ENCODE data around the gene CEP170.
"Not testable (repeated sequence)": the region's sequence is repeated elsewhere in the genome, so short reads cannot be mapped to it uniquely, and the experiment has no call there.

The CEP170 gene

GRCh38 chr1:243150906-243151305 is 104.2 kb downstream of the CEP170 start:
- DNase-seq = not testable (repeated sequence)

DNA sequence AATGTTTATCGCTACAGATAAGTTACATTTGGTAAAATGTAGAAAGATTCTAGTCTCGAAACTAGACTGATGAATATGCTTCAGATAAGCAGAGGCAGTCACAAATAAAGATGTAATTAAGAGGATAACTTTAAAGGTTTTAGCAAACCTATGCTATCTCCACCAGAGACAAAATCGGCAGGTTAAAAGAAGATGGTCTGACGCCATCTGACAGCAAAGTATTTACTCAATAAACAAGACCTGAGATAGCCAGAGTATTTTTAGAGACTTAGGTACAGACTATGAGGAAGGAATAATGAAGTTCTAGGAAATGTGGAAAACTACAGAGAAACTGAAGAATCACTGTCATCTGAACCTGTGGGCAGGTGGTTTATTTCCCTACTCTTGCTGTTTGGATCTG is 106.0 kb downstream of the CEP170 start:
- not testable (repeated sequence) for DNase-seq

GRCh38 chr1:243147351-243147750 is 107.7 kb downstream of the CEP170 start:
- DNase-seq = not testable (repeated sequence)

DNA sequence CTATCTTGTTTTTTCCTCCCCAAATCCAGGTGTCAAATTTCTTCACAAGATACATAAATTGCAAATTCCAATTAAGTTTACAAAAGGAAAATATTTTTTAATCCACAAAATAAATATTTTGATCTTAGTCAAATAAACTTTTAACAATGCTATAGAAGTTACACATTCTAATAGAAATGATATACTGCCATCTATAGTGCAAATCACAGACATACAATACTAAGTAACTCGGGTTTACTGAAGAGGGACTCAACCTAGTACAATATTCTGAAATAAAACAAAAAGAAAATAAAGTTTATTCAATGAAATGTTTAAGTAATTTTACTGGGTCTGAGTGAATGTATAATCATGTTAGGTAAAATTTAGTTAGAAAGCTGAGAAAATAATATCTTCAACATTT is 114.6 kb downstream of the CEP170 start:
- DNase-seq = not testable (repeated sequence)

- peak; percentile 10 for DNase-seq
Observed at GRCh38 chr1:243122876-243123409, 132.1 kb downstream of the CEP170 start.

DNA sequence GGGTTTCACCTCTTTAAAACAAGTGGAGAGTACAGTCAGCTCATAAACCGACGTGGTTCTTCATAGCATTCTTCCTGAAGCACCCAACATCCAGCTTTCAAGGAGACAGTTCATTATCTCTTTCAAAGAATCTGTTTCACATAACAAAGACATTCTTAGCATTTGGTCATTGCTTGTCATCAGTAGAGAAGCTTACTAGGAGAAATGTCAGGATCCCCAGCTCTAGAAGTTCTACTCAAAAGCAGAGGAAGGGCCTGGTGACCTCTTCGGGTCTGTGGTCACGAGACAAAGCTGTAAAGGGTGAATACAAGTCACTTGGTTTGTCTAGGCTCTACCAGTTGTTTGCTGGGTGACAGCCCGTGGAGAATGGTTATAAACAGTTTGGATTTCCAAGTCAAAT is 133.1 kb downstream of the CEP170 start:
- not testable (repeated sequence) for DNase-seq

DNA sequence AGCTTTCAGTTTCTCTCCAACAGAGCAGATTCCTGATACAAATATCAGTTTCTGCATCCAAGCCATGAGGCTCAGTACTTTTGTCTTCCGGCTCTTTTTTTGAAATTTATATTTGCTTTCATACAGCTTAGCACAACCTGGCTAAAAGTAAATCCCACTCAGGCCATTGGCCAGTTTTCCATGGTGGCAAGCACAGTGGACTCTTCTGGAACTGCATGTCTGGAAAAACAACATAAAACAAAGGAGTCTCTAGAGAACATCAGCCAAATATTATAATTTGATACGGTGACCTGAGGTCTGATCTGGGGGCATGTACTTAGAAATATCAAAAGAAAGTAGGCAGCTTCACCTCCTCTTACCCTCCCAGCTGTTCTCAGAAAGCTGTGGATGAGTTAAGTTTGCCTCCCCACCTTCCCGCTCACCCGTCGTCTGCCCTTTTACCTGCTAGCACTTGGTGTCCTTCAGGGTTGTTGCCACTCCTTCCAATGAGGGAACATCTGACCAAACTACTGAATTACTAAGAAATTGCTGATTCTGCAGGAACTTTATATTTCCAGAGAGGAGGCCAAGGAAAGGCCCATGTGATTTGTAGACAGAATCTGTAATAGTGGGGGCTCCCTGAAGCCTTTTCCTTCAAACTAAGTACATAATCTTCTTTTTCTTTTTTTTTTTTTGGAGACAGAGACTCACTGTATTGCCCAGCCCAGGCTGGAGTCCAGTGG is 136.3 kb downstream of the CEP170 start:
- not testable (repeated sequence) for DNase-seq

GRCh38 chr1:243116187-243116586 is 138.9 kb downstream of the CEP170 start:
- not testable (repeated sequence) for DNase-seq

DNA sequence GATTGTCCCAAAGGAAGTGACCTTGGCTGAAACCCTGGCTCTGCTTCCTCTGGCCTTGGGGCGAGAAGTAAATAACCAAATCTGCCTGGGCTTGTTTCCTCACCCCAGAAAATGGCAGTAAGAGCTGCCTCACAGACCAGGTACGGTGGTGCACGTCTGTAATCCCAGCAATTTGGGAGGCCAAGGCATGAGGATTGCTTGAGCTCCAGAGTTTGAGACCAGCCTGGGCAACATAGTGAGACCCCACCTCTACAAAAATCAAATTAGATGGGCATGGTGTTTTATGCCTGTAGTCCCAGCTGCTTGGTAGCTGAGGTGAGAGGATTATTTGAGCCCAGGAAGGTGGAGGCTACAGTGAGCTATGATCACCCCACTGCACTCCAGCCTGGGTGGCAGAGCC is 140.3 kb downstream of the CEP170 start:
- not testable (repeated sequence) for DNase-seq

DNA sequence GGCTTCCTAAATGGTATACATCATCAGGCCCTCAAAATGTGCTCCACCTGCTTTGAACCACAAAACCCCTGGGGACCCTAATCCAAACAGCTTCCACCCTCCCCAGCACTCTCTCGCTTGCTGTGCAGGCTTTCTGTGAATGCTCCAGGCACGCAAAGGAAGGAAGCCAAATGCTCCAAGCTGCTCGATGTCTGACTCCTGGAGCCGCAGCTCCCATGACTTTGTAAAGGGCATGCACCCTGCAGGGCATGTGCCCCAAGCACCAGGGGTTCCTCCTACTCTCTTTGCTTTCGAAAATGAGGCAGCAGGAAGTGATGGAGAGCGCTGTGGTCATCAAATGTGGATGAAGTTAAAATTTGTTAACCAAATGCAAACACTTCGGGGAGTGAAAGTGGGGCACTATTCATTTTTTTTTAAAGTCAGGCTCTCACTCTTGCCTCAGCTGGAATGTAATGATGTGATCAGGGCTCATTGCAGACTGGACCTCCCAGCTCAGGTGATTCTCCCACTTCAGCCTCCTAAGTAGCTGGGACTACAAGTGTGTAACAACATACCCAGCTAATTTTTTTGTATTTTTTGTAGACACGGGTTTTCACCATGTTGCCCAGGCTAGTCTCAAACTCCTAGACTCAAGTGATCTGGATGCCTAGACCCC is 140.9 kb downstream of the CEP170 start:
- peak; percentile 34 for DNase-seq

- DNase-seq = not testable (repeated sequence)
Observed at GRCh38 chr1:243107171-243107570, 147.9 kb downstream of the CEP170 start.

DNA sequence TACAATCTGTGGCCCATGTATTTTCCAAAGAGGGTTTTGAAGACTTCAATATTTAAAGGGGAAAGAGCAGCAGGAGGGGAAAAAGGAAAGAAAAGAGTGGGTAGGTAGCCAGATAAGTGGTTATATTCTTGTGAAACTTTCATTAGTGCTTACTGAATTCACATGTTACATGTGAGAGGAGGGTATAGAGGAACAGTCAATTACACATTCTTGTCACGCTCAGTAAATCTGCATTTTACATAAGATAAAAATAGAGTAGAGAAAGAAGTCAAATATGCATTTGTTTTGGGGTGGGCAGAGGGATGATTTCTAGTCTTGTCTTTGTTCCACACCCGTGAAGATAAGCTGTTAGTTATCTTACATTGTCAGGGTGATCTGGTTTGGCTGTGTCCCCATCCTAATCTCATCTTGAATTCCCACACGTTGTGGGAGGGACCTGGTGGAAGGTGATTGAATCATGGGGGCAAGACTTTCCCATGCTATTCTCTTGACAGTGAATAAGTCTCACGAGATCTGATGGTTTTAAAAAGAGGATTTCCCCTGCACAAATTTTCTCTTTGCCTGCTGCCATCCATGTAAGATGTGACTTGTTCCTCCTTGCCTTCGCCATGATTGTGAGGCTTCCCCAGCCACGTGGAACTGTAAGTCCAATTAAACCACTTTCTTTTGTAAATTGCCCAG is 149.3 kb downstream of the CEP170 start:
- DNase-seq = not testable (repeated sequence)

DNA sequence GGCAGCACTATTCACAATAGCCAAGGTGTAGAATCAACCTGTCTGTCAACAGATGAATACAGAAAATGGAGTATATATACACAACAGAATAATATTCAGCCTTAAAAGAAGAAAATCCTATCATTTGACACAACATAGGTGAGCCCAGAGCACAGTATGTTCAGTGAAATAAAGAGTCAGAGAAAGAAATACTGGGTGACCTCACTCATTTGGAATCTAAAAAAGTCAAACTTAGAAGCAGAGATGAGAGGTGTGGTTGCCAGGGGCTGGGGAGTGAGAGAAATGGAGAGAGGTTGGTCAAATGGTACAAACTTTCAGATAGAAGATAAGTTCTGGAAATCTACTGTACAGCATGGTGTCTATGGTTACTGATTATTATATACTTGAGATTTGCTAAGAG is 150.0 kb downstream of the CEP170 start:
- not testable (repeated sequence) for DNase-seq

DNA sequence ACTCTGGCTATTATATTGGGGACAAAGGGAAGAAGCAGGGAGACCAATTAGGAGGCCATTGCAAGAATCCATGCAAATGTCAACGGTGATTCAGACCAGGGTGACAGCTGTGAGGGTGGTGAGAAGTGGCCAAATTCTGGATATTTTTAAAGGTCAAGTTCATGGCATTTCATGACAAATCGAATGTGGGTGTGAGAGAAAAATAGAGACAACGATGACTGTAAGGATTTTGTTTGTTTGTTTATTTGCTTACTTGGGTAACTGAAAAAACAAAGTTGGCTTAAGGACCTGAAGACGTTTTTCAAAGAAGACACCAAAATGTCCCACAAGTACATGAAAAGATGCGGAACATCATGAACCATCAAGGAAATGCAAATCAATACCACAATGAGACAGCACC is 150.6 kb downstream of the CEP170 start:
- not testable (repeated sequence) for DNase-seq

- peak; percentile 77 for DNase-seq
Observed at GRCh38 chr1:243101551-243102050, 153.5 kb downstream of the CEP170 start.

DNA sequence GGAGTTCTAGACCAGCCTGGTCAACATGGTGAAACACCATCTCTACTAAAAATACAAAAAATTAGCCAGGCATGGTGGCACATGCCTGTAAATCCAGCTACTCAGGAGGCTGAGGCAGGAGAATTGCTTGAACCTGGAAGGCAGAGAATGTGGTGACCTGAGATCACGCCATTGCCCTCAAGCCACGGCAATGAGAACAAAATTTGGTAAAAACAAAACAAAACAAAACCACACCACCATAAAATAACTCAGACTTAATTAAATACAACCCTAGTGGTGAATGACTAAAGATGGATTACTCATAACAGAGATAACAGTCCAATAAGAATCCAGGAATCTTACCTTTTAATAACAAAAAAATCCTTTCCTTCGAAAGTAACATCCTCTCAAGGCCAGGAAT is 167.7 kb downstream of the CEP170 start:
- not testable (repeated sequence) for DNase-seq

Data from RPMI8226 (cell line).